H54 (cell line): Measurements from ENCODE around the gene USP5.
"Not testable (repeated sequence)": the region's sequence is repeated elsewhere in the genome, so short reads cannot be mapped to it uniquely, and the experiment has no call there.

Source experiments
- DNase-seq: peaks from one replicate; pipeline ENCODE4 v3.0.0; 2011; ENCODE audit warnings: low spot score, mixed read lengths; ENCODE audit not compliant: insufficient read length
- FAIRE-seq: peaks from 3 replicates; lab custom pipeline; 2011; peaks lifted over from hg19 to GRCh38; lab: Jason Lieb, UNC
- POLR2A ChIP-seq: IDR thresholded peaks from 2 replicates; pipeline ENCODE4 v1.6.1; 2011; ENCODE audit warnings: low read depth, mild to moderate bottlenecking, low read length

Gene USP5

GRCh38 chr12:6869049-6870021, 17.4 kb downstream of the USP5 start:
- DNase-seq (peak; percentile 53), FAIRE-seq (no peak)
- no peak; the same call in 1 of the 2 replicates for TF ChIP-seq POLR2A

GRCh38 chr12:6870304-6870703, 18.4 kb downstream of the USP5 start:
- DNase-seq, FAIRE-seq: not testable (repeated sequence)

- FAIRE-seq: no peak
- TF ChIP-seq POLR2A: 0 out of 2 replicates have a peak, but pooled peaks have one; percentile 27
- peak; percentile 60 for DNase-seq
Observed at GRCh38 chr12:6871052-6871957, 19.4 kb downstream of the USP5 start.

GRCh38 chr12:6872073-6873048, 20.4 kb downstream of the USP5 start:
- DNase-seq (peak; percentile 74), FAIRE-seq (no peak)
- TF ChIP-seq POLR2A: peak; percentile 41; the same call in 1 of the 2 replicates

- DNase-seq: peak; percentile 87
- no peak for FAIRE-seq
- peak; percentile 60 for TF ChIP-seq POLR2A
Observed at GRCh38 chr12:6873094-6874014, 21.4 kb downstream of the USP5 start, which contains the start of gene SPSB2. SPSB2 (minus strand) TSS chr12:6873303; CDS start chr12:6872901, 402 bp downstream.

- FAIRE-seq, DNase-seq: not testable (repeated sequence)
Observed at GRCh38 chr12:6874015-6874368, 22.0 kb downstream of the USP5 start.

- not testable (repeated sequence) for DNase-seq, FAIRE-seq
Observed at GRCh38 chr12:6879824-6880223, 27.9 kb downstream of the USP5 start.

- DNase-seq: no peak
- TF ChIP-seq POLR2A: no peak
- no peak for FAIRE-seq
Observed at GRCh38 chr12:6883252-6883651, 31.3 kb downstream of the USP5 start.

- DNase-seq: no peak
- FAIRE-seq: no peak
- no peak for TF ChIP-seq POLR2A
Observed at GRCh38 chr12:6883683-6884082, 31.7 kb downstream of the USP5 start.

- DNase-seq (no peak), FAIRE-seq (no peak)
- no peak for TF ChIP-seq POLR2A
Observed at GRCh38 chr12:6884539-6884938, 32.6 kb downstream of the USP5 start.

GRCh38 chr12:6886206-6886999, 34.5 kb downstream of the USP5 start:
- FAIRE-seq, DNase-seq: not testable (repeated sequence)
